Measurements from ENCODE around the gene RAI1. TPM values are rescaled to one million over a fixed set of nuclear protein-coding genes. Genes with fewer than 3 reads are reported as not detected.
A peak's percentile ranks its signal among the peaks of the same experiment; 100 is the strongest.

The RAI1 gene
- total RNA-seq, 1 experiment from 2014 or later, result 46.8 TPM

DNA sequence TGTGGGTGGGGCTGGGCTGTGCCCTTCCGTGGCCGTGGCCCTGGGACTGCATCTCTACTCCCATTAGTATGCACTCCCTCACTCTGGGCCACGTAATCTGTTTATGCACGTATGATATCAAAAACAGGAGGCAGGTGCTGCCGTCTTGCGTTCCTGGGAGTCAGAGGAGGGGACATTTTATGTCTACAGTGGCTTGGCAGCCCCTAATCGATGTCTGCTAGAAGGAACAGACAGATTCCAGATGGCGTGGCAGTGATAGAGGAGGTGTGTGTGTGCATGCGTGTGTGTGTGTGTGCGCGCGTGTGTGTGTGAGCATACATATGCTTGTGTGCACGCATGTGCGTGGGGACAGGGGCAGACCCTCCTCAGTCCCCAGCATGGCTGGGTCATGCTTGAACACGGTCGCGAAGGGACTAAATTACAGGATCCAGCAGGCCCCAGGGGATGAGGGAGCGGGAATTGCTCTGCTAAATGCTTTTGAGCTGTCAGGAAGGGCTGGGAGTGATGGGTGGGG lies 110.8 kb downstream of the RAI1 start:
- Histone ChIP-seq H3K36me3 (ENCODE audit: insufficient read depth, low read length, poor library complexity, severe bottlenecking) (peaks cover 33% of the 10 kb centered on the region), H3K9me3 (ENCODE audit: low read depth, low read length, poor library complexity, severe bottlenecking) (no peaks in the 10 kb centered on the region), H3K4me3 (ENCODE audit: low read depth, low read length, poor library complexity, severe bottlenecking) (no peak overlapping the region), H3K4me1 (ENCODE audit: insufficient read depth, low read length, poor library complexity, severe bottlenecking) (peaks cover 65% of the 10 kb centered on the region), H3K27ac (ENCODE audit: low read depth, low read length, poor library complexity, severe bottlenecking) (no peak overlapping the region), H3K27me3 (replicated peaks; ENCODE audit: insufficient read depth, low read depth, low read length, poor library complexity) (no peaks in the 10 kb centered on the region)
- intact Hi-C loops (cut with micrococcal nuclease; ENCODE audit: unreplicated experiment), result loop anchor here (5.0 kb wide), 2 partner anchors 95 to 110 kb away; partner anchors contain the start of gene RAI1
- TF ChIP-seq EZH2 (IDR thresholded peaks at IDR 0.05; ENCODE audit: borderline replicate concordance, low read depth, low read length, poor library complexity, severe bottlenecking), result no peak
- TF ChIP-seq, protein P1, sequence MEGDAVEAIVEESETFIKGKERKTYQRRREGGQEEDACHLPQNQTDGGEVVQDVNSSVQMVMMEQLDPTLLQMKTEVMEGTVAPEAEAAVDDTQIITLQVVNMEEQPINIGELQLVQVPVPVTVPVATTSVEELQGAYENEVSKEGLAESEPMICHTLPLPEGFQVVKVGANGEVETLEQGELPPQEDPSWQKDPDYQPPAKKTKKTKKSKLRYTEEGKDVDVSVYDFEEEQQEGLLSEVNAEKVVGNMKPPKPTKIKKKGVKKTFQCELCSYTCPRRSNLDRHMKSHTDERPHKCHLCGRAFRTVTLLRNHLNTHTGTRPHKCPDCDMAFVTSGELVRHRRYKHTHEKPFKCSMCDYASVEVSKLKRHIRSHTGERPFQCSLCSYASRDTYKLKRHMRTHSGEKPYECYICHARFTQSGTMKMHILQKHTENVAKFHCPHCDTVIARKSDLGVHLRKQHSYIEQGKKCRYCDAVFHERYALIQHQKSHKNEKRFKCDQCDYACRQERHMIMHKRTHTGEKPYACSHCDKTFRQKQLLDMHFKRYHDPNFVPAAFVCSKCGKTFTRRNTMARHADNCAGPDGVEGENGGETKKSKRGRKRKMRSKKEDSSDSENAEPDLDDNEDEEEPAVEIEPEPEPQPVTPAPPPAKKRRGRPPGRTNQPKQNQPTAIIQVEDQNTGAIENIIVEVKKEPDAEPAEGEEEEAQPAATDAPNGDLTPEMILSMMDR (conservative IDR thresholded peaks at IDR 0.05; ENCODE audit: low read depth, low read length), result no peak
- ChIA-PET POLR2A (ENCODE audit: low non-redundant PET) (no interaction called here), CTCF (interaction anchor here (1.1 kb wide), 1 partner anchor 127 kb away, joined by 4 read pairs; no protein-coding TSS in a partner anchor)
- DNase-seq (ENCODE audit: low spot score), result no peak
- BruUV-seq (replicated peaks), result no TSS peak

GRCh38 chr17:17792551-17793377 lies 111.5 kb downstream of the RAI1 start:
- ChIA-PET POLR2A (ENCODE audit: low non-redundant PET) (no interaction called here), CTCF (interaction anchor here (1.1 kb wide), 1 partner anchor 126 kb away, joined by 4 read pairs; no protein-coding TSS in a partner anchor)
- Histone ChIP-seq H3K27me3 (replicated peaks; ENCODE audit: insufficient read depth, low read depth, low read length, poor library complexity) (no peaks in the 10 kb centered on the region), H3K4me3 (ENCODE audit: low read depth, low read length, poor library complexity, severe bottlenecking) (peak overlapping the region; percentile 10), H3K9me3 (ENCODE audit: low read depth, low read length, poor library complexity, severe bottlenecking) (no peaks in the 10 kb centered on the region), H3K27ac (ENCODE audit: low read depth, low read length, poor library complexity, severe bottlenecking) (peak overlapping the region; percentile 30), H3K4me1 (ENCODE audit: insufficient read depth, low read length, poor library complexity, severe bottlenecking) (peaks cover 58% of the 10 kb centered on the region), H3K36me3 (ENCODE audit: insufficient read depth, low read length, poor library complexity, severe bottlenecking) (peaks cover 39% of the 10 kb centered on the region)
- intact Hi-C loops (cut with micrococcal nuclease; ENCODE audit: unreplicated experiment), result loop anchor here (5.0 kb wide), 2 partner anchors 95 to 110 kb away; partner anchors contain the start of gene RAI1
- no TSS peak for BruUV-seq (replicated peaks)
- no peak for TF ChIP-seq EZH2 (IDR thresholded peaks at IDR 0.05; ENCODE audit: borderline replicate concordance, low read depth, low read length, poor library complexity, severe bottlenecking)
- TF ChIP-seq, protein P1 (conservative IDR thresholded peaks at IDR 0.05; ENCODE audit: low read depth, low read length), result no peak
- DNase-seq (ENCODE audit: low spot score), result peak; percentile 84

DNA sequence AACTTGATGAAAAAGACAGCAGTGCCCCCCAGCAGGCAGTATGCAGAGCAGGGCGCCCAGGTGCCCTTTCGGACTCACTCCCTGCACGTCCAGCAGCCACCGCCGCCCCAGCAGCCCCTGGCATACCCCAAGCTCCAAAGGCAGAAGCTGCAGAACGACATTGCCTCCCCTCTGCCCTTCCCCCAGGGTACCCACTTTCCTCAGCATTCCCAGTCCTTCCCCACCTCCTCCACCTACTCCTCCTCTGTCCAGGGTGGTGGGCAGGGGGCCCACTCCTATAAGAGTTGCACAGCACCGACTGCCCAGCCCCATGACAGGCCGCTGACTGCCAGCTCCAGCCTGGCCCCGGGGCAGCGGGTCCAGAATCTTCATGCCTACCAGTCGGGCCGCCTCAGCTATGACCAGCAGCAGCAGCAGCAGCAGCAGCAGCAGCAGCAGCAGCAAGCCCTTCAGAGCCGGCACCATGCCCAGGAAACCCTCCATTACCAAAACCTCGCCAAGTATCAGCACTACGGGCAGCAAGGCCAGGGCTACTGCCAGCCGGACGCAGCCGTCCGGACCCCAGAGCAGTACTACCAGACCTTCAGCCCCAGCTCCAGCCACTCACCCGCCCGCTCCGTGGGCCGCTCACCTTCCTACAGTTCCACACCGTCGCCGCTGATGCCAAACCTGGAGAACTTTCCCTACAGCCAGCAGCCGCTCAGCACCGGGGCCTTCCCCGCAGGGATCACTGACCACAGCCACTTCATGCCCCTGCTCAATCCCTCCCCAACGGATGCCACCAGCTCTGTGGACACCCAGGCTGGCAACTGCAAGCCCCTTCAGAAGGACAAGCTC lies 112.3 kb downstream of the RAI1 start:
- TF ChIP-seq EZH2 (IDR thresholded peaks at IDR 0.05; ENCODE audit: borderline replicate concordance, low read depth, low read length, poor library complexity, severe bottlenecking), result no peak
- TF ChIP-seq, protein P1 (conservative IDR thresholded peaks at IDR 0.05; ENCODE audit: low read depth, low read length), result no peak
- intact Hi-C loops (cut with micrococcal nuclease; ENCODE audit: unreplicated experiment), result loop anchor here (5.0 kb wide), 2 partner anchors 96 to 111 kb away; partner anchors contain the start of gene RAI1
- Histone ChIP-seq H3K9me3 (ENCODE audit: low read depth, low read length, poor library complexity, severe bottlenecking) (no peaks in the 10 kb centered on the region), H3K27me3 (replicated peaks; ENCODE audit: insufficient read depth, low read depth, low read length, poor library complexity) (no peaks in the 10 kb centered on the region), H3K27ac (ENCODE audit: low read depth, low read length, poor library complexity, severe bottlenecking) (peak overlapping the region; percentile 30), H3K36me3 (ENCODE audit: insufficient read depth, low read length, poor library complexity, severe bottlenecking) (peaks cover 46% of the 10 kb centered on the region), H3K4me3 (ENCODE audit: low read depth, low read length, poor library complexity, severe bottlenecking) (no peak overlapping the region), H3K4me1 (ENCODE audit: insufficient read depth, low read length, poor library complexity, severe bottlenecking) (peaks cover 50% of the 10 kb centered on the region)
- no TSS peak for BruUV-seq (replicated peaks)
- no peak for DNase-seq (ENCODE audit: low spot score)
- ChIA-PET POLR2A (ENCODE audit: low non-redundant PET) (no interaction called here), CTCF (no interaction called here)
